ENCODE measurements around the gene IFFO2.

IFFO2 gene

GRCh38 chr1:18945401-18945849 is 11.1 kb downstream of the IFFO2 start:
- peaks cover 34 to 53% of the 10 kb centered on the region in 2 donors for H3K4me1 ChIP-seq (ENCODE audit: control insufficient read depth in 2 of 2, insufficient read depth in 2 of 2, low read length in 2 of 2)
- H3K27me3 ChIP-seq (ENCODE audit: control insufficient read depth in 2 of 2, insufficient read depth in 2 of 2, low read length in 2 of 2): no peaks in the 10 kb centered on the region
- H3K36me3 ChIP-seq (ENCODE audit: control insufficient read depth in 2 of 2, insufficient read depth in 2 of 2, low read length in 2 of 2): no peaks in the 10 kb centered on the region
- H3K9ac ChIP-seq (ENCODE audit: low read depth in 1 of 2, low read length in 2 of 2): no peak overlapping the region
- H3K9me3 ChIP-seq (ENCODE audit: control insufficient read depth in 2 of 2, low read length in 2 of 2): no peaks in the 10 kb centered on the region
- H3K4me3 ChIP-seq (ENCODE audit: low read length in 2 of 2): no peak overlapping the region
- no peak overlapping the region for H3K27ac ChIP-seq (ENCODE audit: low read depth in 2 of 2, low read length in 2 of 2)

- Histone ChIP-seq H3K4me3 (ENCODE audit: low read length in 2 of 2) (no peak overlapping the region), H3K9ac (ENCODE audit: low read depth in 1 of 2, low read length in 2 of 2) (no peak overlapping the region), H3K27ac (ENCODE audit: low read depth in 2 of 2, low read length in 2 of 2) (no peak overlapping the region)
These were observed 11.7 kb downstream of the IFFO2 start for GRCh38 chr1:18944810-18945209.

GRCh38 chr1:18943914-18944572 is 12.4 kb downstream of the IFFO2 start:
- Histone ChIP-seq H3K27ac (ENCODE audit: low read depth in 2 of 2, low read length in 2 of 2) (no peak overlapping the region), H3K27me3 (ENCODE audit: control insufficient read depth in 2 of 2, insufficient read depth in 2 of 2, low read length in 2 of 2) (no peaks in the 10 kb centered on the region), H3K4me1 (ENCODE audit: control insufficient read depth in 2 of 2, insufficient read depth in 2 of 2, low read length in 2 of 2) (peaks cover 27 to 47% of the 10 kb centered on the region in 2 donors), H3K4me3 (ENCODE audit: low read length in 2 of 2) (no peak overlapping the region), H3K9ac (ENCODE audit: low read depth in 1 of 2, low read length in 2 of 2) (no peak overlapping the region), H3K36me3 (ENCODE audit: control insufficient read depth in 2 of 2, insufficient read depth in 2 of 2, low read length in 2 of 2) (no peaks in the 10 kb centered on the region), H3K9me3 (ENCODE audit: control insufficient read depth in 2 of 2, low read length in 2 of 2) (no peaks in the 10 kb centered on the region)

More at GRCh38 chr1:18944810-18945209, 11.7 kb downstream of the IFFO2 start:
- peaks cover 34 to 51% of the 10 kb centered on the region in 2 donors for H3K4me1 ChIP-seq (ENCODE audit: control insufficient read depth in 2 of 2, insufficient read depth in 2 of 2, low read length in 2 of 2)
- no peaks in the 10 kb centered on the region for H3K27me3 ChIP-seq (ENCODE audit: control insufficient read depth in 2 of 2, insufficient read depth in 2 of 2, low read length in 2 of 2)
- no peaks in the 10 kb centered on the region for H3K36me3 ChIP-seq (ENCODE audit: control insufficient read depth in 2 of 2, insufficient read depth in 2 of 2, low read length in 2 of 2)
- no peaks in the 10 kb centered on the region for H3K9me3 ChIP-seq (ENCODE audit: control insufficient read depth in 2 of 2, low read length in 2 of 2)

GRCh38 chr1:18943162-18943561 is 13.3 kb downstream of the IFFO2 start:
- no peaks in the 10 kb centered on the region for H3K36me3 ChIP-seq (ENCODE audit: control insufficient read depth in 2 of 2, insufficient read depth in 2 of 2, low read length in 2 of 2)
- H3K4me1 ChIP-seq (ENCODE audit: control insufficient read depth in 2 of 2, insufficient read depth in 2 of 2, low read length in 2 of 2): peaks cover 20 to 39% of the 10 kb centered on the region in 2 donors
- no peak overlapping the region for H3K4me3 ChIP-seq (ENCODE audit: low read length in 2 of 2)
- H3K9me3 ChIP-seq (ENCODE audit: control insufficient read depth in 2 of 2, low read length in 2 of 2): no peaks in the 10 kb centered on the region
- no peak overlapping the region for H3K27ac ChIP-seq (ENCODE audit: low read depth in 2 of 2, low read length in 2 of 2)
- no peak overlapping the region for H3K9ac ChIP-seq (ENCODE audit: low read depth in 1 of 2, low read length in 2 of 2)
- H3K27me3 ChIP-seq (ENCODE audit: control insufficient read depth in 2 of 2, insufficient read depth in 2 of 2, low read length in 2 of 2): no peaks in the 10 kb centered on the region

- peaks cover 18 to 32% of the 10 kb centered on the region in 2 donors for H3K4me1 ChIP-seq (ENCODE audit: control insufficient read depth in 2 of 2, insufficient read depth in 2 of 2, low read length in 2 of 2)
- no peaks in the 10 kb centered on the region for H3K27me3 ChIP-seq (ENCODE audit: control insufficient read depth in 2 of 2, insufficient read depth in 2 of 2, low read length in 2 of 2)
- H3K36me3 ChIP-seq (ENCODE audit: control insufficient read depth in 2 of 2, insufficient read depth in 2 of 2, low read length in 2 of 2): no peaks in the 10 kb centered on the region
- H3K27ac ChIP-seq (ENCODE audit: low read depth in 2 of 2, low read length in 2 of 2): no peak overlapping the region
- H3K4me3 ChIP-seq (ENCODE audit: low read length in 2 of 2): no peak overlapping the region
- no peak overlapping the region for H3K9ac ChIP-seq (ENCODE audit: low read depth in 1 of 2, low read length in 2 of 2)
- H3K9me3 ChIP-seq (ENCODE audit: control insufficient read depth in 2 of 2, low read length in 2 of 2): no peaks in the 10 kb centered on the region
These were observed 14.1 kb downstream of the IFFO2 start for GRCh38 chr1:18942340-18942739.

- Histone ChIP-seq H3K27ac (ENCODE audit: low read depth in 2 of 2, low read length in 2 of 2) (peak overlapping the region in 1 of 2 donors; percentile 1), H3K4me3 (ENCODE audit: low read length in 2 of 2) (no peak overlapping the region), H3K4me1 (ENCODE audit: control insufficient read depth in 2 of 2, insufficient read depth in 2 of 2, low read length in 2 of 2) (peaks cover 11 to 26% of the 10 kb centered on the region in 2 donors), H3K36me3 (ENCODE audit: control insufficient read depth in 2 of 2, insufficient read depth in 2 of 2, low read length in 2 of 2) (no peaks in the 10 kb centered on the region), H3K27me3 (ENCODE audit: control insufficient read depth in 2 of 2, insufficient read depth in 2 of 2, low read length in 2 of 2) (no peaks in the 10 kb centered on the region), H3K9ac (ENCODE audit: low read depth in 1 of 2, low read length in 2 of 2) (no peak overlapping the region), H3K9me3 (ENCODE audit: control insufficient read depth in 2 of 2, low read length in 2 of 2) (no peaks in the 10 kb centered on the region)
These were observed 15.0 kb downstream of the IFFO2 start for GRCh38 chr1:18941221-18942141.

- Histone ChIP-seq H3K27ac (ENCODE audit: low read depth in 2 of 2, low read length in 2 of 2) (no peak overlapping the region), H3K27me3 (ENCODE audit: control insufficient read depth in 2 of 2, insufficient read depth in 2 of 2, low read length in 2 of 2) (no peaks in the 10 kb centered on the region), H3K36me3 (ENCODE audit: control insufficient read depth in 2 of 2, insufficient read depth in 2 of 2, low read length in 2 of 2) (no peaks in the 10 kb centered on the region), H3K4me1 (ENCODE audit: control insufficient read depth in 2 of 2, insufficient read depth in 2 of 2, low read length in 2 of 2) (peaks cover 9 to 21% of the 10 kb centered on the region in 2 donors), H3K9me3 (ENCODE audit: control insufficient read depth in 2 of 2, low read length in 2 of 2) (no peaks in the 10 kb centered on the region), H3K4me3 (ENCODE audit: low read length in 2 of 2) (no peak overlapping the region), H3K9ac (ENCODE audit: low read depth in 1 of 2, low read length in 2 of 2) (no peak overlapping the region)
These were observed 16.0 kb downstream of the IFFO2 start for GRCh38 chr1:18940303-18941020.

- H3K27me3 ChIP-seq (ENCODE audit: control insufficient read depth in 2 of 2, insufficient read depth in 2 of 2, low read length in 2 of 2): no peaks in the 10 kb centered on the region
- H3K9me3 ChIP-seq (ENCODE audit: control insufficient read depth in 2 of 2, low read length in 2 of 2): no peaks in the 10 kb centered on the region
- no peak overlapping the region for H3K27ac ChIP-seq (ENCODE audit: low read depth in 2 of 2, low read length in 2 of 2)
- no peak overlapping the region for H3K4me3 ChIP-seq (ENCODE audit: low read length in 2 of 2)
- H3K36me3 ChIP-seq (ENCODE audit: control insufficient read depth in 2 of 2, insufficient read depth in 2 of 2, low read length in 2 of 2): no peaks in the 10 kb centered on the region
- no peak overlapping the region for H3K9ac ChIP-seq (ENCODE audit: low read depth in 1 of 2, low read length in 2 of 2)
- H3K4me1 ChIP-seq (ENCODE audit: control insufficient read depth in 2 of 2, insufficient read depth in 2 of 2, low read length in 2 of 2): peaks cover 1 to 13% of the 10 kb centered on the region in 2 donors
These were observed 16.8 kb downstream of the IFFO2 start for GRCh38 chr1:18939398-18940302.

- Histone ChIP-seq H3K9me3 (ENCODE audit: control insufficient read depth in 2 of 2, low read length in 2 of 2) (no peaks in the 10 kb centered on the region), H3K9ac (ENCODE audit: low read depth in 1 of 2, low read length in 2 of 2) (no peak overlapping the region), H3K27me3 (ENCODE audit: control insufficient read depth in 2 of 2, insufficient read depth in 2 of 2, low read length in 2 of 2) (no peaks in the 10 kb centered on the region), H3K27ac (ENCODE audit: low read depth in 2 of 2, low read length in 2 of 2) (no peak overlapping the region), H3K4me3 (ENCODE audit: low read length in 2 of 2) (no peak overlapping the region), H3K36me3 (ENCODE audit: control insufficient read depth in 2 of 2, insufficient read depth in 2 of 2, low read length in 2 of 2) (no peaks in the 10 kb centered on the region), H3K4me1 (ENCODE audit: control insufficient read depth in 2 of 2, insufficient read depth in 2 of 2, low read length in 2 of 2) (peaks cover 0 to 7% of the 10 kb centered on the region in 2 donors)
These were observed 17.8 kb downstream of the IFFO2 start for GRCh38 chr1:18938707-18939070.

Data from mucosa of rectum (tissue), 2 donors.